ENCODE results near the gene PAX8.

- TF ChIP-seq CTCF (conservative IDR thresholded peaks at IDR 0.05; ENCODE audit: low read length) = no peak
- TF ChIP-seq EZH2phosphoT487 (IDR thresholded peaks at IDR 0.05; ENCODE audit: borderline replicate concordance) = no peak
These were observed 81.9 kb downstream of the PAX8 start for GRCh38 chr2:113196839-113197238.
